IMR-90 (cell line): ENCODE measurements around the gene DENND1A. TPM values are rescaled to one million over a fixed set of nuclear protein-coding genes. Genes with fewer than 3 reads are reported as not detected.

Source experiments
- ATAC-seq: fragments of 200-7000 bp; cut with Tn5 transposase; 2 replicates; pipeline ENCODE4 v1.9.1; 2020; ENCODE audit warnings: low read depth, mild to moderate bottlenecking, moderate library complexity
- BruUV-seq: library from RNA; stranded (reverse); fragments of 400-500 nt; replicated peaks from 2 replicates; lab custom pipeline; 2021; lab: Mats Ljungman, UMichigan
- CTCF ChIA-PET: fragments of 300-600 bp; formaldehyde crosslinking; extraction: SDS; loops from one replicate; lab custom pipeline; 2021; ENCODE audit warnings: antibody characterized with exemption; lab: Yijun Ruan, JAX
- POLR2A ChIA-PET: fragments of 300-600 bp; sonication (Branson Sonifier 250); formaldehyde crosslinking; loops from one replicate; lab custom pipeline; 2022; ENCODE audit warnings: antibody characterized with exemption; ENCODE audit not compliant: unreplicated experiment; lab: Charles Lee
- DNase-seq: peaks from one replicate; pipeline ENCODE4 v3.0.0; 2013
- H2AFZ ChIP-seq: replicated peaks from 2 replicates; pipeline ENCODE3; 2013; ENCODE audit warnings: low read length, mild to moderate bottlenecking; ENCODE audit not compliant: poor library complexity
- H2AK5ac ChIP-seq: 2 replicates; pipeline ENCODE4 v1.6.1; 2013; ENCODE audit warnings: low read depth, low read length, inconsistent platforms
- H2AK9ac ChIP-seq: replicated peaks from 2 replicates; pipeline ENCODE3; 2013; ENCODE audit warnings: mild to moderate bottlenecking, low read depth, low read length, moderate library complexity; ENCODE audit not compliant: poor library complexity
- H2BK120ac ChIP-seq: 2 replicates; pipeline ENCODE4 v1.6.1; 2013; ENCODE audit warnings: low read depth, low read length, inconsistent platforms
- H2BK15ac ChIP-seq: 3 replicates; pipeline ENCODE4 v1.6.1; 2013; ENCODE audit warnings: low read depth, low read length, inconsistent platforms
- H2BK20ac ChIP-seq: 2 replicates; pipeline ENCODE4 v1.6.1; 2013; ENCODE audit warnings: low read depth, mild to moderate bottlenecking, inconsistent platforms, low read length, moderate library complexity
- H2BK5ac ChIP-seq: 2 replicates; pipeline ENCODE4 v1.6.1; 2013; ENCODE audit warnings: mild to moderate bottlenecking, low read depth, low read length, inconsistent platforms; ENCODE audit not compliant: poor library complexity, severe bottlenecking
- H3K14ac ChIP-seq: replicated peaks from 2 replicates; pipeline ENCODE4 v1.6.1; 2013; ENCODE audit warnings: low read depth, low read length, inconsistent platforms
- H3K18ac ChIP-seq: 2 replicates; pipeline ENCODE4 v1.6.1; 2013; ENCODE audit warnings: low read depth, low read length, control low read depth
- H3K23ac ChIP-seq: 2 replicates; pipeline ENCODE4 v1.6.1; 2013; ENCODE audit warnings: low read depth, low read length, inconsistent platforms
- H3K27ac ChIP-seq: 2 replicates; pipeline ENCODE4 v1.5.1; 2013; ENCODE audit warnings: mild to moderate bottlenecking, control low read depth, low read length; ENCODE audit not compliant: insufficient read depth
- H3K27me3 ChIP-seq: 2 replicates; pipeline ENCODE4 v1.6.1; 2013; ENCODE audit warnings: low read length; ENCODE audit not compliant: control insufficient read depth, insufficient read depth
- H3K36me3 ChIP-seq: 2 replicates; pipeline ENCODE4 v1.6.1; 2013; ENCODE audit warnings: low read length, mixed read lengths; ENCODE audit not compliant: control insufficient read depth, insufficient read depth
- H3K4ac ChIP-seq: 2 replicates; pipeline ENCODE4 v1.6.1; 2013; ENCODE audit warnings: low read depth, low read length, inconsistent platforms
- H3K4me1 ChIP-seq: 2 replicates; pipeline ENCODE4 v1.6.1; 2013; ENCODE audit warnings: low read length, mixed read lengths; ENCODE audit not compliant: control insufficient read depth, insufficient read depth
- H3K4me2 ChIP-seq: 2 replicates; pipeline ENCODE4 v1.6.1; 2013; ENCODE audit warnings: low read depth, mild to moderate bottlenecking, control low read depth, low read length, moderate library complexity
- H3K4me3 ChIP-seq: 2 replicates; pipeline ENCODE4 v1.5.1; 2013; ENCODE audit warnings: low read depth, mild to moderate bottlenecking, control low read depth, low read length, moderate library complexity; ENCODE audit not compliant: insufficient read depth
- H3K56ac ChIP-seq: 2 replicates; pipeline ENCODE4 v1.6.1; 2013; ENCODE audit warnings: low read length, inconsistent platforms; ENCODE audit not compliant: insufficient read depth; ENCODE audit errors: extremely low read depth
- H3K79me1 ChIP-seq, 2 experiments: 2 replicates each; pipeline ENCODE4 v1.6.1; 2013; ENCODE audit warnings: low read length in 2 of 2, inconsistent platforms in 1 of 2, low read depth in 1 of 2
- H3K9ac ChIP-seq: 2 replicates; pipeline ENCODE4 v1.6.1; 2013; ENCODE audit warnings: low read depth, low read length, control low read depth
- H3K9me1 ChIP-seq: 2 replicates; pipeline ENCODE4 v1.6.1; 2013; ENCODE audit warnings: low read length, inconsistent platforms; ENCODE audit not compliant: insufficient read depth
- H3K9me3 ChIP-seq: 2 replicates; pipeline ENCODE4 v1.6.1; 2013; ENCODE audit warnings: low read length; ENCODE audit not compliant: control insufficient read depth, insufficient read depth
- H4K20me1 ChIP-seq: 2 replicates; pipeline ENCODE4 v1.6.1; 2013; ENCODE audit warnings: low read length, inconsistent platforms; ENCODE audit not compliant: insufficient read depth
- H4K5ac ChIP-seq: 2 replicates; pipeline ENCODE4 v1.6.1; 2013; ENCODE audit warnings: mild to moderate bottlenecking, low read depth, low read length, control low read depth
- H4K8ac ChIP-seq, 2 experiments: 2 replicates each; pipeline ENCODE4 v1.6.1; 2013; ENCODE audit warnings: low read depth in 2 of 2, low read length in 2 of 2, control low read depth in 1 of 2, inconsistent platforms in 1 of 2
- H4K91ac ChIP-seq: 2 replicates; pipeline ENCODE4 v1.6.1; 2013; ENCODE audit warnings: low read depth, low read length, inconsistent platforms; ENCODE audit not compliant: insufficient read depth
- BHLHE40 ChIP-seq: fragments of 150-350 bp; IDR thresholded peaks from 2 replicates; pipeline ENCODE4 v1.6.1; 2016; ENCODE audit warnings: mild to moderate bottlenecking, low read depth, low read length
- CEBPB ChIP-seq: IDR thresholded peaks from 2 replicates; pipeline ENCODE4 v1.6.1; 2012; ENCODE audit warnings: low read depth, low read length, improper control_type of control experiment
- CHD1 ChIP-seq: IDR thresholded peaks from 2 replicates; pipeline ENCODE4 v1.6.1; 2012; ENCODE audit warnings: low read depth, low read length, improper control_type of control experiment
- CTCF ChIP-seq: conservative IDR thresholded peaks from 2 replicates; pipeline ENCODE4 v1.5.1; 2012; ENCODE audit warnings: mild to moderate bottlenecking, low read depth, low read length, improper control_type of control experiment
- ELK1 ChIP-seq: fragments of 150-350 bp; IDR thresholded peaks from 2 replicates; pipeline ENCODE4 v1.6.1; 2016; ENCODE audit warnings: low read depth, mild to moderate bottlenecking, low read length, moderate library complexity, borderline replicate concordance
- FOS ChIP-seq: fragments of 150-350 bp; IDR thresholded peaks from 2 replicates; pipeline ENCODE4 v1.6.1; 2016; ENCODE audit warnings: low read depth, low read length
- MAFK ChIP-seq: IDR thresholded peaks from 2 replicates; pipeline ENCODE4 v1.6.1; 2012; ENCODE audit warnings: low read depth, low read length, improper control_type of control experiment
- MAZ ChIP-seq: IDR thresholded peaks from 2 replicates; pipeline ENCODE4 v1.6.1; 2012; ENCODE audit warnings: low read depth, mild to moderate bottlenecking, low read length, improper control_type of control experiment, moderate library complexity, borderline replicate concordance
- MXI1 ChIP-seq: IDR thresholded peaks from 2 replicates; pipeline ENCODE4 v1.6.1; 2012; ENCODE audit warnings: low read depth, mild to moderate bottlenecking, low read length, moderate library complexity, borderline replicate concordance
- NFE2L2 ChIP-seq: fragments of 150-350 bp; IDR thresholded peaks from 2 replicates; pipeline ENCODE4 v1.6.1; 2016; ENCODE audit warnings: low read depth, mild to moderate bottlenecking, low read length
- POLR2A ChIP-seq: IDR thresholded peaks from 2 replicates; pipeline ENCODE4 v1.6.1; 2012; ENCODE audit warnings: mild to moderate bottlenecking, low read depth, low read length
- RAD21 ChIP-seq: IDR thresholded peaks from 2 replicates; pipeline ENCODE4 v1.6.1; 2012; ENCODE audit warnings: low read length, improper control_type of control experiment
- RCOR1 ChIP-seq: IDR thresholded peaks from 2 replicates; pipeline ENCODE4 v1.6.1; 2012; ENCODE audit warnings: mild to moderate bottlenecking, low read length, improper control_type of control experiment; ENCODE audit not compliant: insufficient replicate concordance
- RFX5 ChIP-seq: IDR thresholded peaks from 2 replicates; pipeline ENCODE4 v1.8.0; 2012; ENCODE audit warnings: low read depth, mild to moderate bottlenecking, low read length, moderate library complexity
- SMC3 ChIP-seq: fragments of 150-350 bp; IDR thresholded peaks from 2 replicates; pipeline ENCODE4 v1.6.1; 2016; ENCODE audit warnings: low read depth, mild to moderate bottlenecking, antibody characterized with exemption, low read length, moderate library complexity
- USF2 ChIP-seq: fragments of 150-350 bp; IDR thresholded peaks from 2 replicates; pipeline ENCODE4 v1.6.1; 2017; ENCODE audit warnings: mild to moderate bottlenecking, antibody characterized with exemption, low read length, low read depth
- WGBS, 2 experiments: methylation state at CpG; one replicate each; pipeline versions ENCODE4 v1.1.5 to v1.1.7; 2013; ENCODE audit warnings: missing lambda C conversion rate in 2 of 2; ENCODE audit not compliant: insufficient read length in 1 of 2; ENCODE audit errors: extremely low coverage in 2 of 2; 5-methylcytosine and 5-hydroxymethylcytosine counted together
- dilution Hi-C: fragments of 300-500 bp; cut with HindIII; formaldehyde crosslinking; loops from one replicate; pipeline ENCODE4 v1.14.3; 2018; ENCODE audit warnings: low sequenced_read_pairs; ENCODE audit not compliant: unreplicated experiment
- in situ Hi-C: fragments of 300-500 bp; cut with MboI; formaldehyde crosslinking; loops from 3 replicates; pipeline ENCODE4 v1.14.3; 2019; ENCODE audit warnings: low sequenced_read_pairs, inconsistent platforms, mixed read lengths
- intact Hi-C: fragments of 100-400 bp; cut with micrococcal nuclease; formaldehyde crosslinking; loops from 2 replicates; pipeline ENCODE4 v1.10.0; 2022
- polyA plus RNA-seq, 3 experiments: library from polyadenylated mRNA; depleted of rRNA; stranded (reverse); fragments of >200 nt; gene quantifications; 2 replicates each; pipeline ENCODE4 v1.2.3, GENCODE V29; 2012; ENCODE audit warnings: low replicate concordance in 1 of 3
- total RNA-seq: library from RNA; depleted of rRNA; stranded (reverse); fragments of >200 nt; gene quantifications from 2 replicates; pipeline ENCODE4 v1.2.3, GENCODE V29; 2012

Gene DENND1A
- total and polyA plus RNA-seq, 2 of the 4 experiments (the other 2 are of a cell fraction): 21.4 to 27.6 TPM

GRCh38 chr9:123422635-123423310 lies 507.2 kb downstream of the DENND1A start:
- ATAC-seq: no peak
- no TSS peak for BruUV-seq

More at GRCh38 chr9:123422635-123423310, 507.2 kb downstream of the DENND1A start:
- ChIA-PET POLR2A (no interaction called here), CTCF (no interaction called here)
- no peak overlapping the region for H3K9ac ChIP-seq
- H4K5ac ChIP-seq: no peak overlapping the region
- H3K56ac ChIP-seq: no peak overlapping the region
- no peak overlapping the region for H3K4ac ChIP-seq
- H2BK20ac ChIP-seq: no peak overlapping the region
- no peak overlapping the region for H2BK120ac ChIP-seq
- H3K4me3 ChIP-seq: no peak overlapping the region
- H3K27me3 ChIP-seq: no peaks in the 10 kb centered on the region
- dilution Hi-C loops (no loop called here), intact Hi-C loops (no loop called here), in situ Hi-C loops (no loop called here)
- no peaks in the 10 kb centered on the region for H3K4me1 ChIP-seq
- no peak overlapping the region for H4K91ac ChIP-seq
- no peak overlapping the region for H3K27ac ChIP-seq
- H4K8ac ChIP-seq: no peak overlapping the region
- no peak overlapping the region for H2BK15ac ChIP-seq
- H2AK9ac ChIP-seq: no peak overlapping the region
- H3K36me3 ChIP-seq: no peaks in the 10 kb centered on the region
- no peak for DNase-seq
- no peak overlapping the region for H3K23ac ChIP-seq
- no peaks in the 10 kb centered on the region; the same call in 1 of the 2 replicates for H3K9me1 ChIP-seq
- no peak overlapping the region for H3K4me2 ChIP-seq
- H2AFZ ChIP-seq: no peak overlapping the region
- H3K9me3 ChIP-seq: no peaks in the 10 kb centered on the region
- WGBS, 2 experiments: 52% methylated on average over 7 of the region's 21 CpGs; no CpG with 5 or more reads in 1 of the 2 experiments
- TF ChIP-seq FOS (no peak), MAZ (no peak), MAFK (no peak), NFE2L2 (no peak), ELK1 (no peak), CTCF (no peak), USF2 (no peak), RCOR1 (no peak), BHLHE40 (no peak), RFX5 (no peak), CEBPB (no peak), MXI1 (no peak), POLR2A (no peak), RAD21 (no peak), CHD1 (no peak), SMC3 (no peak)
- H3K14ac ChIP-seq: no peak overlapping the region
- H2BK5ac ChIP-seq: no peak overlapping the region
- no peaks in the 10 kb centered on the region for H3K79me1 ChIP-seq
- no peak overlapping the region for H3K18ac ChIP-seq
- no peak overlapping the region for H2AK5ac ChIP-seq
- no peaks in the 10 kb centered on the region for H4K20me1 ChIP-seq
